H1 (cell line): ENCODE data around the gene IDUA.

Experiments used
- EP300 ChIP-seq, 2 experiments: IDR thresholded peaks; 1 replicate in 1 of 2; 2 replicates in 1 of 2; pipeline ENCODE4 v1.6.1; 2011 to 2012; ENCODE audit warnings: low read depth in 2 of 2, low read length in 2 of 2, mild to moderate bottlenecking in 2 of 2, borderline replicate concordance in 1 of 2, inconsistent platforms in 1 of 2, moderate library complexity in 1 of 2
- HDAC2 ChIP-seq, 2 experiments: fragments of 300-600 bp in 1 of 2; sonication (generic) in 1 of 2; IDR thresholded peaks; 2 replicates each; pipeline ENCODE4 v1.6.1; 2011 to 2012; ENCODE audit warnings: low read depth in 2 of 2, low read length in 2 of 2, mild to moderate bottlenecking in 2 of 2, moderate library complexity in 2 of 2, borderline replicate concordance in 1 of 2, inconsistent platforms in 1 of 2
- HDAC6 ChIP-seq: IDR thresholded peaks from one replicate; pipeline ENCODE4 v1.7.1; 2012; ENCODE audit warnings: low read depth, mild to moderate bottlenecking, inconsistent platforms, low read length, moderate library complexity
- JUND ChIP-seq: IDR thresholded peaks from 2 replicates; pipeline ENCODE4 v1.6.1; 2011; ENCODE audit warnings: mild to moderate bottlenecking, improper control_type of control experiment, low read length
- POLR2A ChIP-seq, 2 experiments: IDR thresholded peaks; 1 replicate in 1 of 2; 2 replicates in 1 of 2; pipeline ENCODE4 v1.6.1; 2011; ENCODE audit warnings: low read depth in 2 of 2, low read length in 2 of 2, mild to moderate bottlenecking in 2 of 2; ENCODE audit errors: control extremely low read depth in 1 of 2
- POLR2AphosphoS5 ChIP-seq: IDR thresholded peaks from 2 replicates; pipeline ENCODE4 v1.6.1; 2011; ENCODE audit warnings: low read depth, low read length
- RXRA ChIP-seq: IDR thresholded peaks from 2 replicates; pipeline ENCODE4 v1.6.1; 2011; ENCODE audit warnings: low read depth, mild to moderate bottlenecking, low read length, moderate library complexity; ENCODE audit not compliant: insufficient read depth
- SP2 ChIP-seq: IDR thresholded peaks from 2 replicates; pipeline ENCODE4 v1.6.1; 2012; ENCODE audit warnings: mild to moderate bottlenecking, low read length, inconsistent platforms
- TF ChIP-seq, protein P1 (sequence below), 3 experiments: IDR thresholded peaks; 1 replicate in 2 of 3; 2 replicates in 1 of 3; pipeline versions ENCODE4 v1.5.1 to v1.6.1; 2011; ENCODE audit warnings: low read length in 3 of 3, mild to moderate bottlenecking in 3 of 3, inconsistent platforms in 2 of 3, low read depth in 1 of 3, moderate library complexity in 1 of 3; ENCODE audit not compliant: insufficient read depth in 1 of 3; ENCODE audit errors: control extremely low read depth in 1 of 3
- TF ChIP-seq, protein P2 (sequence below): IDR thresholded peaks from 2 replicates; pipeline ENCODE4 v1.6.1; 2011; ENCODE audit warnings: low read length, improper control_type of control experiment

DNA sequence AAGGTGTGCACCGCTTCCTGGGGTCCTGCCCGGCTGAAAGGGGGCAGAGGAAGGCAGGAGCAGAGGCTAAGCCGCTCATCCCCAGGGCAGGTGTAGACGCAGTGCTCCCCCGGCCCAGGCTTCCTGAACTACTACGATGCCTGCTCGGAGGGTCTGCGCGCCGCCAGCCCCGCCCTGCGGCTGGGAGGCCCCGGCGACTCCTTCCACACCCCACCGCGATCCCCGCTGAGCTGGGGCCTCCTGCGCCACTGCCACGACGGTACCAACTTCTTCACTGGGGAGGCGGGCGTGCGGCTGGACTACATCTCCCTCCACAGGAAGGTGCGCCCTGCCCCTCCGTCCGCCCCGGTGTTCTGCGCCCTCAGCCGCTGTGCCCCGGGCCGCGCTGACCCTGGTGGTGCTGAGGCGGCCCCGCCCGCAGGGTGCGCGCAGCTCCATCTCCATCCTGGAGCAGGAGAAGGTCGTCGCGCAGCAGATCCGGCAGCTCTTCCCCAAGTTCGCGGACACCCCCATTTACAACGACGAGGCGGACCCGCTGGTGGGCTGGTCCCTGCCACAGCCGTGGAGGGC is 14.8 kb downstream of the IDUA start:
- no peak for TF ChIP-seq JUND
- no peak for TF ChIP-seq POLR2A (IDR thresholded peaks at IDR 0.05; ENCODE audit: control extremely low read depth in 1 of 2, low read depth in 2 of 2, low read length in 2 of 2)
- TF ChIP-seq, protein P1, sequence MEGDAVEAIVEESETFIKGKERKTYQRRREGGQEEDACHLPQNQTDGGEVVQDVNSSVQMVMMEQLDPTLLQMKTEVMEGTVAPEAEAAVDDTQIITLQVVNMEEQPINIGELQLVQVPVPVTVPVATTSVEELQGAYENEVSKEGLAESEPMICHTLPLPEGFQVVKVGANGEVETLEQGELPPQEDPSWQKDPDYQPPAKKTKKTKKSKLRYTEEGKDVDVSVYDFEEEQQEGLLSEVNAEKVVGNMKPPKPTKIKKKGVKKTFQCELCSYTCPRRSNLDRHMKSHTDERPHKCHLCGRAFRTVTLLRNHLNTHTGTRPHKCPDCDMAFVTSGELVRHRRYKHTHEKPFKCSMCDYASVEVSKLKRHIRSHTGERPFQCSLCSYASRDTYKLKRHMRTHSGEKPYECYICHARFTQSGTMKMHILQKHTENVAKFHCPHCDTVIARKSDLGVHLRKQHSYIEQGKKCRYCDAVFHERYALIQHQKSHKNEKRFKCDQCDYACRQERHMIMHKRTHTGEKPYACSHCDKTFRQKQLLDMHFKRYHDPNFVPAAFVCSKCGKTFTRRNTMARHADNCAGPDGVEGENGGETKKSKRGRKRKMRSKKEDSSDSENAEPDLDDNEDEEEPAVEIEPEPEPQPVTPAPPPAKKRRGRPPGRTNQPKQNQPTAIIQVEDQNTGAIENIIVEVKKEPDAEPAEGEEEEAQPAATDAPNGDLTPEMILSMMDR (IDR thresholded peaks at IDR 0.05; ENCODE audit: control extremely low read depth in 1 of 3, insufficient read depth in 1 of 3, low read depth in 1 of 3, low read length in 3 of 3), result no peak
- TF ChIP-seq, protein P2, sequence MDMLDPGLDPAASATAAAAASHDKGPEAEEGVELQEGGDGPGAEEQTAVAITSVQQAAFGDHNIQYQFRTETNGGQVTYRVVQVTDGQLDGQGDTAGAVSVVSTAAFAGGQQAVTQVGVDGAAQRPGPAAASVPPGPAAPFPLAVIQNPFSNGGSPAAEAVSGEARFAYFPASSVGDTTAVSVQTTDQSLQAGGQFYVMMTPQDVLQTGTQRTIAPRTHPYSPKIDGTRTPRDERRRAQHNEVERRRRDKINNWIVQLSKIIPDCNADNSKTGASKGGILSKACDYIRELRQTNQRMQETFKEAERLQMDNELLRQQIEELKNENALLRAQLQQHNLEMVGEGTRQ, result no peak
- no peak for TF ChIP-seq HDAC6
- no peak for TF ChIP-seq HDAC2 (IDR thresholded peaks at IDR 0.05; ENCODE audit: borderline replicate concordance in 1 of 2, low read depth in 2 of 2, low read length in 2 of 2)
- TF ChIP-seq POLR2AphosphoS5, result no peak
- no peak for TF ChIP-seq RXRA
- no peak for TF ChIP-seq EP300 (IDR thresholded peaks at IDR 0.05; ENCODE audit: borderline replicate concordance in 1 of 2, low read depth in 2 of 2, low read length in 2 of 2)
- no peak for TF ChIP-seq SP2
